ENCODE measurements around the gene GPR42.
"Not testable (repeated sequence)": the region's sequence is repeated elsewhere in the genome, so short reads cannot be mapped to it uniquely, and the experiment has no call there.

The GPR42 gene

GRCh38 chr19:35392742-35393715 lies 22.2 kb downstream of the GPR42 start:
- Mint-ChIP-seq H3K9me3 (no peaks in the 10 kb centered on the region), H3K27me3 (peaks cover 7% of the 10 kb centered on the region), H3K4me1 (ENCODE audit: low read depth) (no peaks in the 10 kb centered on the region), H3K4me3 (no peak overlapping the region), H3K27ac (no peak overlapping the region), H3K36me3 (ENCODE audit: low read depth) (no peaks in the 10 kb centered on the region)

GRCh38 chr19:35395382-35396199 lies 24.7 kb downstream of the GPR42 start:
- Mint-ChIP-seq H3K9me3 (no peaks in the 10 kb centered on the region), H3K4me3 (no peak overlapping the region), H3K27me3 (peaks cover 8% of the 10 kb centered on the region), H3K36me3 (ENCODE audit: low read depth) (no peaks in the 10 kb centered on the region), H3K27ac (no peak overlapping the region), H3K4me1 (ENCODE audit: low read depth) (no peaks in the 10 kb centered on the region)

- peaks cover 4% of the 10 kb centered on the region for H3K27me3 Mint-ChIP-seq
- H3K4me3 Mint-ChIP-seq = no peak overlapping the region
- no peaks in the 10 kb centered on the region for H3K9me3 Mint-ChIP-seq
- H3K36me3 Mint-ChIP-seq (ENCODE audit: low read depth) = no peaks in the 10 kb centered on the region
- H3K27ac Mint-ChIP-seq = no peak overlapping the region
- H3K4me1 Mint-ChIP-seq (ENCODE audit: low read depth) = no peaks in the 10 kb centered on the region
These were observed 25.5 kb downstream of the GPR42 start for GRCh38 chr19:35396240-35396885.

GRCh38 chr19:35397064-35397463 lies 26.2 kb downstream of the GPR42 start:
- H3K4me1 Mint-ChIP-seq (ENCODE audit: low read depth) = no peaks in the 10 kb centered on the region
- H3K4me3 Mint-ChIP-seq = no peak overlapping the region
- no peak overlapping the region for H3K27ac Mint-ChIP-seq
- H3K36me3 Mint-ChIP-seq (ENCODE audit: low read depth) = no peaks in the 10 kb centered on the region
- H3K9me3 Mint-ChIP-seq = no peaks in the 10 kb centered on the region
- peaks cover 4% of the 10 kb centered on the region for H3K27me3 Mint-ChIP-seq

- H3K4me3 Mint-ChIP-seq = no peak overlapping the region
- peaks cover 4% of the 10 kb centered on the region for H3K4me1 Mint-ChIP-seq (ENCODE audit: low read depth)
These were observed 27.7 kb downstream of the GPR42 start for GRCh38 chr19:35398570-35398969.

GRCh38 chr19:35399231-35399630 lies 28.4 kb downstream of the GPR42 start:
- H3K27me3 Mint-ChIP-seq = peaks cover 4% of the 10 kb centered on the region
- no peak overlapping the region for H3K27ac Mint-ChIP-seq
- no peak overlapping the region for H3K4me3 Mint-ChIP-seq
- peaks cover 5% of the 10 kb centered on the region for H3K4me1 Mint-ChIP-seq (ENCODE audit: low read depth)
- H3K36me3 Mint-ChIP-seq (ENCODE audit: low read depth) = no peaks in the 10 kb centered on the region
- no peaks in the 10 kb centered on the region for H3K9me3 Mint-ChIP-seq

More at GRCh38 chr19:35398570-35398969, 27.7 kb downstream of the GPR42 start:
- no peaks in the 10 kb centered on the region for H3K9me3 Mint-ChIP-seq
- H3K27ac Mint-ChIP-seq = no peak overlapping the region
- peaks cover 4% of the 10 kb centered on the region for H3K27me3 Mint-ChIP-seq
- no peaks in the 10 kb centered on the region for H3K36me3 Mint-ChIP-seq (ENCODE audit: low read depth)

- no peak overlapping the region for H3K4me3 Mint-ChIP-seq
- H3K27ac Mint-ChIP-seq = peak overlapping the region; percentile 41
- H3K4me1 Mint-ChIP-seq (ENCODE audit: low read depth) = peaks cover 11% of the 10 kb centered on the region
- H3K27me3 Mint-ChIP-seq = peaks cover 4% of the 10 kb centered on the region
- H3K9me3 Mint-ChIP-seq = no peaks in the 10 kb centered on the region
- H3K36me3 Mint-ChIP-seq (ENCODE audit: low read depth) = no peaks in the 10 kb centered on the region
These were observed 29.3 kb downstream of the GPR42 start for GRCh38 chr19:35399948-35400772.

GRCh38 chr19:35400773-35401100 lies 29.9 kb downstream of the GPR42 start:
- no peak overlapping the region for H3K27ac Mint-ChIP-seq
- H3K9me3 Mint-ChIP-seq = no peaks in the 10 kb centered on the region
- no peak overlapping the region for H3K4me3 Mint-ChIP-seq
- H3K36me3 Mint-ChIP-seq (ENCODE audit: low read depth) = no peaks in the 10 kb centered on the region
- H3K4me1 Mint-ChIP-seq (ENCODE audit: low read depth) = peaks cover 16% of the 10 kb centered on the region
- peaks cover 4% of the 10 kb centered on the region for H3K27me3 Mint-ChIP-seq

- not testable (repeated sequence) for H3K27me3 Mint-ChIP-seq; H3K9me3 Mint-ChIP-seq; H3K4me3 Mint-ChIP-seq; H3K36me3 Mint-ChIP-seq (ENCODE audit: low read depth); H3K27ac Mint-ChIP-seq
- H3K4me1 Mint-ChIP-seq (ENCODE audit: low read depth) = peaks cover 19% of the 10 kb centered on the region
These were observed 30.5 kb downstream of the GPR42 start for GRCh38 chr19:35401416-35401815.

- H3K4me1 Mint-ChIP-seq (ENCODE audit: low read depth) = peaks cover 20% of the 10 kb centered on the region
These were observed 32.4 kb downstream of the GPR42 start for GRCh38 chr19:35403116-35403760.

GRCh38 chr19:35404879-35405622 lies 34.2 kb downstream of the GPR42 start:
- no peaks in the 10 kb centered on the region for H3K36me3 Mint-ChIP-seq (ENCODE audit: low read depth)
- H3K27ac Mint-ChIP-seq = peak overlapping the region; percentile 43
- no peaks in the 10 kb centered on the region for H3K9me3 Mint-ChIP-seq
- no peak overlapping the region for H3K4me3 Mint-ChIP-seq
- peaks cover 25% of the 10 kb centered on the region for H3K4me1 Mint-ChIP-seq (ENCODE audit: low read depth)
- peaks cover 4% of the 10 kb centered on the region for H3K27me3 Mint-ChIP-seq

More at GRCh38 chr19:35403116-35403760, 32.4 kb downstream of the GPR42 start:
- Mint-ChIP-seq H3K27me3 (peaks cover 4% of the 10 kb centered on the region), H3K4me3 (no peak overlapping the region), H3K9me3 (no peaks in the 10 kb centered on the region), H3K36me3 (ENCODE audit: low read depth) (no peaks in the 10 kb centered on the region), H3K27ac (no peak overlapping the region)

GRCh38 chr19:35407619-35408018 lies 36.8 kb downstream of the GPR42 start:
- Mint-ChIP-seq H3K4me3 (no peak overlapping the region), H3K27ac (no peak overlapping the region), H3K9me3 (no peaks in the 10 kb centered on the region), H3K36me3 (ENCODE audit: low read depth) (no peaks in the 10 kb centered on the region), H3K4me1 (ENCODE audit: low read depth) (peaks cover 25% of the 10 kb centered on the region), H3K27me3 (peaks cover 5% of the 10 kb centered on the region)
